Testis (tissue), 2 donors: ENCODE results near the gene USH1G.
"Not testable (repeated sequence)": the region's sequence is repeated elsewhere in the genome, so short reads cannot be mapped to it uniquely, and the experiment has no call there.

Experiments
- CTCF ChIP-seq, 3 experiments: fragments of 450-650 bp in 2 of 3; fragments of 200-600 bp in 1 of 3; sonication (generic) in 1 of 3; IDR thresholded peaks; one replicate each; pipeline ENCODE4 v1.5.1; 2016 to 2019; ENCODE audit warnings: antibody characterized with exemption in 3 of 3, mild to moderate bottlenecking in 2 of 3, moderate library complexity in 1 of 3
- POLR2A ChIP-seq: fragments of 450-650 bp; IDR thresholded peaks from one replicate; pipeline ENCODE4 v1.6.1; 2017; ENCODE audit warnings: antibody characterized with exemption, mild to moderate bottlenecking, moderate library complexity

GRCh38 chr17:74969501-74969900, 46.4 kb upstream of the USH1G start:
- TF ChIP-seq CTCF (IDR thresholded peaks at IDR 0.05); POLR2A: not testable (repeated sequence)
